ENCODE data around the gene PHF5A. TPM values are rescaled to one million over a fixed set of nuclear protein-coding genes. Genes with fewer than 3 reads are reported as not detected.

The PHF5A gene
- total and polyA plus RNA-seq, 2 of the 8 experiments (the other 6 are each of a cell fraction or from before 2014, with no cell fraction given), result 119 to 135 TPM

DNA sequence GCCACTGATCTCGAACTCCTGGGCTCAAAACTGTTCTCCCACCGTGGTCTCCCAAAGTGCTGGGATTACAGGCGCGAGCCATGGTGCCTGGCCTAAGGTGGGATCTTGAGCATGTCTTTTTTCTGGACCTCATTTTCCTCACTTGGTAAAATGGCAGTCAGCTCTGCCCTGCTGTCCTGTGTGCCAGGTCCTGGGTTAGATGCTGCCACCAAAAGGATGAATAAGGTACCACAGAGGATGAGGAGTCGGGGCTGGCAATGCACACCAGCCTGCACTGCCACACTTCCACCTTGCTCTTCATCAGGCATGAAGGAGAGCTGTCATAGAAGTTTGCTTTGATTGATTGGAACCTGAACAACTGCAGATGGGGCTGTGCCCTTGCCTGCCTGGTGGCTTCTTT, 32.7 kb upstream of the PHF5A start:
- ChIA-PET CTCF (ENCODE audit: partially characterized antibody) (interaction anchor here (0.6 to 17.6 kb wide), 24 partner anchors 9 to 185 kb away, joined by 3 to 218 read pairs (median 4); no protein-coding TSS in a partner anchor), POLR2A (ENCODE audit: partially characterized antibody) (interaction anchor here (1.0 to 4.6 kb wide), 10 partner anchors 9 to 55 kb away, joined by 3 to 26 read pairs (median 8); partner anchors contain the start of genes ACO2, PHF5A and TOB2)
- H2BK120ac ChIP-seq (replicated peaks; ENCODE audit: low read depth, low read length), result no peak overlapping the region
- peaks cover 0 to 12% of the 10 kb centered on the region in 2 experiments; a peak in 1 of 4 replicates for H3K79me2 ChIP-seq (ENCODE audit: control insufficient read depth in 1 of 2, insufficient read depth in 2 of 2, low read length in 2 of 2)
- no peak overlapping the region for H4K91ac ChIP-seq (replicated peaks; ENCODE audit: insufficient read length, low read length)
- no peak overlapping the region for H3K4ac ChIP-seq (replicated peaks; ENCODE audit: insufficient read length, low read depth, low read length)
- no peak for FAIRE-seq
- H4K5ac ChIP-seq (ENCODE audit: insufficient read length, low read depth, low read length), result no peak overlapping the region
- H2BK20ac ChIP-seq (ENCODE audit: low read length), result no peak overlapping the region
- H4K20me1 ChIP-seq (replicated peaks in 1 of 2; ENCODE audit: control insufficient read depth in 1 of 2, insufficient read depth in 2 of 2, low read length in 2 of 2), result peaks cover 2 to 12% of the 10 kb centered on the region in 2 experiments
- peaks cover 0 to 11% (median 3%) of the 10 kb centered on the region in 4 experiments; a peak in 4 of 8 replicates for H3K36me3 ChIP-seq (ENCODE audit: control insufficient read depth in 2 of 4, insufficient read depth in 4 of 4, low read length in 3 of 4)
- no peak overlapping the region for H4K8ac ChIP-seq (ENCODE audit: extremely low read depth, insufficient read depth, low read length)
- no peak overlapping the region for H3K4me3 ChIP-seq (ENCODE audit: extremely low read depth in 1 of 4, insufficient read depth in 2 of 4, low read depth in 3 of 4, low read length in 4 of 4)
- H3K9me3 ChIP-seq (ENCODE audit: insufficient read depth in 2 of 2, low read depth in 1 of 2, low read length in 1 of 2), result no peaks in the 10 kb centered on the region
- H2BK5ac ChIP-seq (ENCODE audit: low read depth, low read length), result no peak overlapping the region
- H3K14ac ChIP-seq (ENCODE audit: insufficient read length), result no peak overlapping the region
- H2AK5ac ChIP-seq (ENCODE audit: low read depth, low read length), result no peak overlapping the region
- H3K4me1 ChIP-seq (replicated peaks in 1 of 4; ENCODE audit: control insufficient read depth in 3 of 4, insufficient read depth in 4 of 4, low read length in 3 of 4), result no peaks in the 10 kb centered on the region
- H3K9ac ChIP-seq (replicated peaks in 1 of 4; ENCODE audit: extremely low read depth in 1 of 4, low read depth in 3 of 4, low read length in 3 of 4), result no peak overlapping the region
- H3K56ac ChIP-seq (replicated peaks; ENCODE audit: insufficient read length, low read depth, low read length), result no peak overlapping the region
- H3K23ac ChIP-seq (ENCODE audit: insufficient read length), result no peak overlapping the region
- no peak for TF ChIP-seq TBP (IDR thresholded peaks at IDR 0.05; ENCODE audit: low read depth, low read length)
- TF ChIP-seq PHF8 (conservative IDR thresholded peaks at IDR 0.05; ENCODE audit: low read depth, low read length), result no peak
- TF ChIP-seq RAD21 (IDR thresholded peaks at IDR 0.05 in 1 of 2, conservative IDR thresholded peaks at IDR 0.05 in 1 of 2; ENCODE audit: low read depth in 2 of 2, low read length in 2 of 2), result peak; percentile 75 to 78
- TF ChIP-seq, protein P1, sequence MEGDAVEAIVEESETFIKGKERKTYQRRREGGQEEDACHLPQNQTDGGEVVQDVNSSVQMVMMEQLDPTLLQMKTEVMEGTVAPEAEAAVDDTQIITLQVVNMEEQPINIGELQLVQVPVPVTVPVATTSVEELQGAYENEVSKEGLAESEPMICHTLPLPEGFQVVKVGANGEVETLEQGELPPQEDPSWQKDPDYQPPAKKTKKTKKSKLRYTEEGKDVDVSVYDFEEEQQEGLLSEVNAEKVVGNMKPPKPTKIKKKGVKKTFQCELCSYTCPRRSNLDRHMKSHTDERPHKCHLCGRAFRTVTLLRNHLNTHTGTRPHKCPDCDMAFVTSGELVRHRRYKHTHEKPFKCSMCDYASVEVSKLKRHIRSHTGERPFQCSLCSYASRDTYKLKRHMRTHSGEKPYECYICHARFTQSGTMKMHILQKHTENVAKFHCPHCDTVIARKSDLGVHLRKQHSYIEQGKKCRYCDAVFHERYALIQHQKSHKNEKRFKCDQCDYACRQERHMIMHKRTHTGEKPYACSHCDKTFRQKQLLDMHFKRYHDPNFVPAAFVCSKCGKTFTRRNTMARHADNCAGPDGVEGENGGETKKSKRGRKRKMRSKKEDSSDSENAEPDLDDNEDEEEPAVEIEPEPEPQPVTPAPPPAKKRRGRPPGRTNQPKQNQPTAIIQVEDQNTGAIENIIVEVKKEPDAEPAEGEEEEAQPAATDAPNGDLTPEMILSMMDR (IDR thresholded peaks at IDR 0.05; ENCODE audit: control extremely low read depth in 1 of 3, insufficient read depth in 1 of 3, low read depth in 1 of 3, low read length in 3 of 3), result peak; percentile 57 to 64 (median 59)
- TF ChIP-seq YY1 (IDR thresholded peaks at IDR 0.05; ENCODE audit: low read depth, low read length), result peak; percentile 88
- H3K18ac ChIP-seq (ENCODE audit: extremely low read depth, low read length), result no peak overlapping the region
- H2BK15ac ChIP-seq (ENCODE audit: low read length), result no peak overlapping the region
- no peaks in the 10 kb centered on the region for H3K23me2 ChIP-seq (ENCODE audit: low read depth, low read length)
- no peaks in the 10 kb centered on the region for H3K27me3 ChIP-seq (replicated peaks in 1 of 4; ENCODE audit: control insufficient read depth in 3 of 4, extremely low read depth in 1 of 4, insufficient read depth in 3 of 4, low read length in 3 of 4)
- H3K27ac ChIP-seq (ENCODE audit: low read depth, low read length), result no peak overlapping the region
- 95% methylated on average over 5 of the region's 5 CpGs; no CpG with 5 or more reads in 1 of the 2 experiments for WGBS, 2 experiments (ENCODE audit: extremely low coverage in 1 of 2, insufficient coverage in 1 of 2, insufficient read length in 1 of 2, insufficient replicate concordance in 2 of 2, low coverage in 1 of 2, low lambda C conversion rate in 2 of 2, missing lambda C conversion rate in 1 of 2)
- H2BK12ac ChIP-seq (ENCODE audit: low read depth, low read length), result no peak overlapping the region
- no peak for DNase-seq (ENCODE audit: low read depth in 1 of 2, low spot score in 2 of 2)
- H3K79me1 ChIP-seq (ENCODE audit: low read depth, low read length), result peaks cover 4% of the 10 kb centered on the region
- H2AFZ ChIP-seq (ENCODE audit: low read length), result no peak overlapping the region
- H3K4me2 ChIP-seq (ENCODE audit: insufficient read depth in 1 of 2, low read depth in 2 of 2, low read length in 2 of 2), result no peak overlapping the region

Measured in H1 (cell line).